ENCODE results near the gene SMAD5. TPM values are rescaled to one million over a fixed set of nuclear protein-coding genes. Genes with fewer than 3 reads are reported as not detected.

The SMAD5 gene
- total RNA-seq, 1 experiment from 2014 or later = 106 TPM

GRCh38 chr5:136094913-136095641 lies 37.6 kb upstream of the SMAD5 start:
- Mint-ChIP-seq H3K27ac (ENCODE audit: low read depth, unreplicated experiment) (no peak overlapping the region), H3K27me3 (ENCODE audit: insufficient read depth, unreplicated experiment) (no peaks in the 10 kb centered on the region), H3K9me3 (ENCODE audit: unreplicated experiment) (no peaks in the 10 kb centered on the region), H3K4me1 (ENCODE audit: insufficient read depth, unreplicated experiment) (no peaks in the 10 kb centered on the region), H3K36me3 (ENCODE audit: insufficient read depth, unreplicated experiment) (no peaks in the 10 kb centered on the region), H3K4me3 (ENCODE audit: unreplicated experiment) (no peak overlapping the region)
- BruUV-seq (replicated peaks) = no TSS peak
- TF ChIP-seq CTCF (IDR thresholded peaks at IDR 0.05; ENCODE audit: unreplicated experiment) = no peak
- no peak for DNase-seq (ENCODE audit: unreplicated experiment)
- ChIA-PET CTCF (interaction anchor here (0.5 to 3.2 kb wide), 5 partner anchors 12 to 834 kb away, joined by 3 to 13 read pairs (median 3); no protein-coding TSS in a partner anchor), POLR2A (interaction anchor here (0.7 to 1.2 kb wide), 3 partner anchors 51 to 628 kb away, joined by 3 read pairs; no protein-coding TSS in a partner anchor)
- intact Hi-C loops (cut with micrococcal nuclease) = no loop called here

GRCh38 chr5:136098176-136098575 lies 34.5 kb upstream of the SMAD5 start:
- Mint-ChIP-seq H3K4me3 (ENCODE audit: unreplicated experiment) (no peak overlapping the region), H3K27ac (ENCODE audit: low read depth, unreplicated experiment) (no peak overlapping the region), H3K27me3 (ENCODE audit: insufficient read depth, unreplicated experiment) (no peaks in the 10 kb centered on the region), H3K36me3 (ENCODE audit: insufficient read depth, unreplicated experiment) (no peaks in the 10 kb centered on the region), H3K4me1 (ENCODE audit: insufficient read depth, unreplicated experiment) (no peaks in the 10 kb centered on the region), H3K9me3 (ENCODE audit: unreplicated experiment) (no peaks in the 10 kb centered on the region)
- no peak for DNase-seq (ENCODE audit: unreplicated experiment)
- CTCF ChIA-PET = interaction anchor here (0.6 to 4.9 kb wide), 3 partner anchors 15 to 76 kb away, joined by 4 to 31 read pairs (median 4); no protein-coding TSS in a partner anchor
- intact Hi-C loops (cut with micrococcal nuclease) = no loop called here
- no peak for TF ChIP-seq CTCF (IDR thresholded peaks at IDR 0.05; ENCODE audit: unreplicated experiment)
- BruUV-seq (replicated peaks) = no TSS peak
- POLR2A ChIA-PET = interaction anchor here (1.2 kb wide), 1 partner anchor 11 kb away, joined by 4 read pairs; no protein-coding TSS in a partner anchor

- intact Hi-C loops (cut with micrococcal nuclease) = no loop called here
- CTCF ChIA-PET = interaction anchor here (0.5 to 4.9 kb wide), 8 partner anchors 13 to 1251 kb away, joined by 3 to 31 read pairs (median 4); no protein-coding TSS in a partner anchor
- no peaks in the 10 kb centered on the region for H3K4me1 Mint-ChIP-seq (ENCODE audit: insufficient read depth, unreplicated experiment)
These were observed 32.8 kb upstream of the SMAD5 start for GRCh38 chr5:136099870-136100269.

More at GRCh38 chr5:136099870-136100269, 32.8 kb upstream of the SMAD5 start:
- Mint-ChIP-seq H3K36me3 (ENCODE audit: insufficient read depth, unreplicated experiment) (no peaks in the 10 kb centered on the region), H3K27ac (ENCODE audit: low read depth, unreplicated experiment) (no peak overlapping the region), H3K9me3 (ENCODE audit: unreplicated experiment) (no peaks in the 10 kb centered on the region), H3K27me3 (ENCODE audit: insufficient read depth, unreplicated experiment) (no peaks in the 10 kb centered on the region), H3K4me3 (ENCODE audit: unreplicated experiment) (no peak overlapping the region)
- TF ChIP-seq CTCF (IDR thresholded peaks at IDR 0.05; ENCODE audit: unreplicated experiment) = no peak
- no TSS peak for BruUV-seq (replicated peaks)
- POLR2A ChIA-PET = interaction anchor here (0.6 to 1.4 kb wide), 4 partner anchors 9 to 208 kb away, joined by 3 to 4 read pairs (median 4); partner anchors contain the start of gene SMAD5
- no peak for DNase-seq (ENCODE audit: unreplicated experiment)

All from MCF 10A (cell line).